Adrenal gland (tissue), 12 donors: ENCODE data around the gene TNIK. TPM values are rescaled to one million over a fixed set of nuclear protein-coding genes. Genes with fewer than 3 reads are reported as not detected.
"Not testable (repeated sequence)": the region's sequence is repeated elsewhere in the genome, so short reads cannot be mapped to it uniquely, and the experiment has no call there.

Experiments used
- DNase-seq, 7 donors: peaks; one replicate each; pipeline ENCODE4 v3.0.0-alpha.2; 2019 to 2020
- H3K27ac ChIP-seq, 5 donors: fragments of 200-600 bp; sonication (generic) in 4 of 5; 1 replicate in 3 of 5; 2 replicates in 2 of 5; pipeline versions ENCODE4 v1.5.1 to v1.8.0; 2016 to 2020; ENCODE audit warnings: mild to moderate bottlenecking in 1 of 5
- H3K27me3 ChIP-seq: fragments of 200-600 bp; 2 replicates; pipeline ENCODE4 v1.8.0; 2021
- H3K36me3 ChIP-seq, 2 donors: fragments of 200-600 bp; replicated peaks in 1 of 2; 1 replicate in 1 of 2; 2 replicates in 1 of 2; pipeline versions ENCODE4 v1.5.1 to v1.8.0; 2018 to 2022
- H3K4me1 ChIP-seq, 2 donors: fragments of 200-600 bp; replicated peaks in 1 of 2; 1 replicate in 1 of 2; 2 replicates in 1 of 2; pipeline versions ENCODE4 v1.5.1 to v1.8.0; 2018 to 2021
- H3K4me3 ChIP-seq, 4 donors: fragments of 200-600 bp; sonication (generic) in 3 of 4; one replicate each; pipeline ENCODE4 v1.5.1; 2016 to 2018
- H3K9me3 ChIP-seq, 3 donors: fragments of 200-600 bp; sonication (generic) in 1 of 3; replicated peaks in 1 of 3; 1 replicate in 2 of 3; 2 replicates in 1 of 3; pipeline versions ENCODE4 v1.5.1 to v1.8.0; 2016 to 2021
- POLR2A ChIP-seq, 2 donors: fragments of 450-650 bp; IDR thresholded peaks; one replicate each; pipeline ENCODE4 v1.6.1; 2017; ENCODE audit warnings: antibody characterized with exemption in 2 of 2, mild to moderate bottlenecking in 2 of 2, moderate library complexity in 1 of 2
- WGBS, 4 donors: extraction: QIAGEN DNeasy Blood & Tissue Kit in 2 of 4; methylation state at CpG; one replicate each; pipeline versions ENCODE4 v1.1.5 to v1.1.7; 2013 to 2017; 5-methylcytosine and 5-hydroxymethylcytosine counted together
- intact Hi-C, 2 donors: fragments of 100-400 bp; cut with DNase I; formaldehyde crosslinking; loops; one replicate each; pipeline versions ENCODE4 v1.14.1 to v1.15.0; 2022 to 2023
- polyA plus RNA-seq, 3 donors: library from polyadenylated mRNA; stranded (reverse); fragments of 200-250 nt in 2 of 3; fragments of 350-450 nt in 1 of 3; fragmentation: Illumina TruSeq in 1 of 3; extraction: RNeasy Lipid Tissue Mini Kit (QIAGEN cat#74804) in 1 of 3; gene quantifications; one replicate each; pipeline ENCODE4 v1.2.3, GENCODE V29; 2013 to 2014
- total RNA-seq, 9 donors: library from RNA; depleted of rRNA in 4 of 9; stranded (reverse); fragments of >200 nt in 4 of 9; fragments of 120-200 nt in 1 of 9; fragmentation: NEBNext Ultra II Directional in 1 of 9; extraction: Animal tissue kit (Norgen Biotek cat#: 25700) in 1 of 9; gene quantifications; one replicate each; pipeline versions ENCODE4 v1.1.0 to v1.2.4, GENCODE V29; 2013 to 2023
- TF ChIP-seq, protein P1 (sequence below), 6 experiments: fragments of 450-650 bp in 4 of 6; fragments of 200-600 bp in 2 of 6; sonication (generic) in 1 of 6; IDR thresholded peaks; 1 replicate in 5 of 6; 2 replicates in 1 of 6; pipeline versions ENCODE4 v1.5.1 to v1.8.0; 2016 to 2021; ENCODE audit warnings: antibody characterized with exemption in 6 of 6, mild to moderate bottlenecking in 2 of 6, moderate library complexity in 1 of 6
- donor health status: healthy with polysubstance abuse.
- donor health status: Bipolar disorder and iron deficiency.
- donor health status: DM: yes; HTN: yes; CAD: no.
- donor health status: DM: no; HTN: no; CAD: no.
- donor health status: DM: no; HTN: no; CAD: no.
- donor health status: DM: yes; HTN: yes; CAD: no.

Gene TNIK
- total and polyA plus RNA-seq, 12 donors = 4.9 to 33.1 (median 10.7) TPM

DNA sequence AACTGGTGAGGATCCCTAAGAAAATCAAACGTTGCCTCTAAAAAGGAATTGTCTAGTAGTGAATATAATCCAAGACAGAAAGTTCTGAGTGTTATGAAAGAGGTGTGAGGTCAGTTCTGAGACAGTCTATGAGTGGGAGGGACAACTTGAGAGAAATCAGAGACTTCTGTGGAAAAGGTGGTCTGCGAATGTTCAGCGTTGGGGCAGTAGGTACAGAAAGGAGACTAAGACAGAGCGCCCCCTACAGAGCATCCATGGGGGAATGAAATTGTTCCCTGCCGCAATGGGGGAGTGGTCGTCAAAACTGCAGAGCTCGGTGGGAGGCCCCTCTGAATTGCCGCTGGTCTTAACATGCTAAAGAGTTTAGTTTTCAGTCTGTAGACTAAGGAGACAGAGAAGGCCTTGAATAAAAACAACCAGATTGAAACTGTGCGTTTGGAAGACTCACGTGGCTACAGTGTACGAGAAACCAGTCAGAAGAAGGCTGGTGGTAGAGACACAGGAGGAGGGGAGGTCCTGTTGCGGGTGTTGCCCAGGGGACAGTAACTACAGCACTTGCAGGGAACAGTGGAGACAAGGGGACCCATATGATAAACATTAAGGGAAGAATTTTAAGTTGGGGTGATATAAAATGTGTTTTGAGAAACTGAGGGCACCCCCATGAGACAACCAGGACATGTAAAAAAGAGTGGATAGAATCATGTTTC lies 6.9 kb downstream of the TNIK start:
- no peaks in the 10 kb centered on the region for H3K27me3 ChIP-seq
- TF ChIP-seq POLR2A (IDR thresholded peaks at IDR 0.05) = no peak
- TF ChIP-seq, protein P1, sequence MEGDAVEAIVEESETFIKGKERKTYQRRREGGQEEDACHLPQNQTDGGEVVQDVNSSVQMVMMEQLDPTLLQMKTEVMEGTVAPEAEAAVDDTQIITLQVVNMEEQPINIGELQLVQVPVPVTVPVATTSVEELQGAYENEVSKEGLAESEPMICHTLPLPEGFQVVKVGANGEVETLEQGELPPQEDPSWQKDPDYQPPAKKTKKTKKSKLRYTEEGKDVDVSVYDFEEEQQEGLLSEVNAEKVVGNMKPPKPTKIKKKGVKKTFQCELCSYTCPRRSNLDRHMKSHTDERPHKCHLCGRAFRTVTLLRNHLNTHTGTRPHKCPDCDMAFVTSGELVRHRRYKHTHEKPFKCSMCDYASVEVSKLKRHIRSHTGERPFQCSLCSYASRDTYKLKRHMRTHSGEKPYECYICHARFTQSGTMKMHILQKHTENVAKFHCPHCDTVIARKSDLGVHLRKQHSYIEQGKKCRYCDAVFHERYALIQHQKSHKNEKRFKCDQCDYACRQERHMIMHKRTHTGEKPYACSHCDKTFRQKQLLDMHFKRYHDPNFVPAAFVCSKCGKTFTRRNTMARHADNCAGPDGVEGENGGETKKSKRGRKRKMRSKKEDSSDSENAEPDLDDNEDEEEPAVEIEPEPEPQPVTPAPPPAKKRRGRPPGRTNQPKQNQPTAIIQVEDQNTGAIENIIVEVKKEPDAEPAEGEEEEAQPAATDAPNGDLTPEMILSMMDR (IDR thresholded peaks at IDR 0.05) = no peak
- no peak overlapping the region for H3K27ac ChIP-seq
- peaks cover 0 to 5% of the 10 kb centered on the region in 2 donors for H3K4me1 ChIP-seq
- DNase-seq = no peak
- H3K9me3 ChIP-seq = no peaks in the 10 kb centered on the region
- intact Hi-C loops = no loop called here
- no peak overlapping the region for H3K4me3 ChIP-seq
- 60 to 80% (median 64%) methylated on average over 12 of the region's 12 CpGs for WGBS, 4 donors
- no peaks in the 10 kb centered on the region for H3K36me3 ChIP-seq

GRCh38 chr3:171452328-171452727 lies 7.9 kb downstream of the TNIK start:
- WGBS, 4 donors = 82 to 86% (median 84%) methylated on average over 5 of the region's 5 CpGs
- no peak for TF ChIP-seq POLR2A (IDR thresholded peaks at IDR 0.05)
- TF ChIP-seq, protein P1 (IDR thresholded peaks at IDR 0.05) = no peak
- no peak for DNase-seq
- Histone ChIP-seq H3K4me3 (no peak overlapping the region), H3K27ac (no peak overlapping the region), H3K9me3 (no peaks in the 10 kb centered on the region), H3K27me3 (no peaks in the 10 kb centered on the region), H3K36me3 (no peaks in the 10 kb centered on the region), H3K4me1 (peaks cover 0 to 7% of the 10 kb centered on the region in 2 donors)
- intact Hi-C loops = no loop called here

DNA sequence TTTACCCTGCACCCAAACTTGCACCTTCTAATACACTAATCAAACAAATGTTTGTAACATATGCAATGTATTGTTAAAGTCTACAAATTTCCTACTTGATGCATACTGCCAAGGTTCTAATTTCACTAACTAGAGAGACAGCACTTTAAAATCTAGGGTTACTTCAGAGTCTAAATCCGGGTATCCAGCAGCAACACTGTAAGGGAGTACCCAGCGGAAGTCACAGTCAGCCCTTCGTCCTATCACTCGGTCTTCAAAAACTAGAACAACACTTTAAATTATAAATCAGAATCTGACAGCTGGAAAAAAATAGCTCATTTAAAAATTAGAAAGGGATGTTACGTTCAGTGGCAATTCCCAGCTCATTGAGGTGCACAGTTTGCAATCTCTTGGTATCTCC lies 8.3 kb downstream of the TNIK start:
- WGBS, 4 donors = 88 to 97% (median 90%) methylated on average over 5 of the region's 5 CpGs
- Histone ChIP-seq H3K4me3 (no peak overlapping the region), H3K36me3 (no peaks in the 10 kb centered on the region), H3K4me1 (peaks cover 0 to 11% of the 10 kb centered on the region in 2 donors), H3K9me3 (no peaks in the 10 kb centered on the region), H3K27ac (no peak overlapping the region), H3K27me3 (no peaks in the 10 kb centered on the region)
- intact Hi-C loops = no loop called here
- TF ChIP-seq, protein P1 (IDR thresholded peaks at IDR 0.05) = no peak
- no peak for TF ChIP-seq POLR2A (IDR thresholded peaks at IDR 0.05)
- no peak for DNase-seq

DNA sequence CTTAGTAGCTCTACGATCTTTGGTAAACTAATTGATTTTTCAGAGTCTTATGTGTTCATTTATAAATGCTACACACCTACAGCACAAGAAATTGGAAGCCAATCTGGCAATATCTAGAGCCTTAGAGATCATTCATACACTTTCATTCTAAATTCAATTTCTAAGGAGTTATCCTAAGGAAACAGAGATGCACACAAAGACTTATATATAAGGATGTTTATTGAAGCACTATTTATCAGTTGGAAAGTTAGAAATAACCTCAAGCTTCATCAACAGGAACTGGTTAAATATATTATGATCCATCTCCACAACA lies 12.7 kb downstream of the TNIK start:
- H3K4me1 ChIP-seq, H3K4me3 ChIP-seq, DNase-seq, H3K36me3 ChIP-seq, H3K27me3 ChIP-seq, H3K27ac ChIP-seq, H3K9me3 ChIP-seq, intact Hi-C loops: not testable (repeated sequence)
- 28 to 45% (median 38%) methylated on average over 1 of the region's 1 CpG for WGBS, 4 donors
